NOMO-1 (cell line): ENCODE measurements around the gene FGB.

Source experiments
- DNase-seq, 2 experiments: peaks; one replicate each; lab custom pipeline; 2025; ENCODE audit not compliant: unreplicated experiment in 2 of 2; lab: John Stamatoyannopoulos, UW

Gene FGB

DNA sequence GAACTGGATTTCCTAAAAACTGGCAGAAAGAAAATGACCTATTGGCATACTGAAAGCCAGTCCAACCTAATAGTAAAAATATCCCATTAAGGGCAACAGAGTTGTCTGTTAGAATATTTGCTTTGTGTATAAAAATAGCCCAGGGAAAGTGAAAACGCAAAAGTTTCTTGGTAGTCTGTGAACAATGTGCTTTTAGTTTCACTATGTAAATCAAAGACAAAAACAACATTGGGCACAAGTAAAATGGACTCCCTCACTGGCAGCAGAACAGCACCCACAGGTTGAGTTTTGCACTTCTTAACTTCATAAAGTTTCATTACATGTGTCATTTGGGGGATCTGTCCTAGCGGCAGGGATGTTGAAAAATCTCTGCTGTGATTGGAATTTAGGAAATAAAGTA is 53.9 kb downstream of the FGB start:
- no peak for DNase-seq

DNA sequence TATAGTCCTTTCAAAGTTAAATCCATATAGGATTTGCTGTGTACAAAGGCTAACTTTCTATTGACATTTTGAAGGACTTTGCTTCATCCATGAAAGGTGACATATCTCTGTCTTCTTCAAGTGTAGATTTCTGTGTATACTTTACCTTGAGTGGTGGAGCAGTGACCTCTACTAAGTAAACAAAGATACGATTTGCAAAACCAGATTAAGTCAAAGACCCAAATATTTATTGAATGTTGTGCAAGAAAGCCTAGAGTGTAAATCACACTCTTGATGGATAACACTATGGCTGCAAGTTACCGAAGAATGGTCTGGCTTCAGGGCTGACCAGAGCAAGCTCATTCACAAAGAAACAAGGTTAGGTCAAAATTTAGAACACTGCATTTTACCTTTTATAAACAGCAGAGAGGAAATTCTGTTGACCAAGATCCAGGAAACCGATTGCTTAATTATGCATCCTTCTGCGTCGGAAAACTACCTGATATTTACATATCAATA is 55.1 kb downstream of the FGB start:
- no peak for DNase-seq

DNA sequence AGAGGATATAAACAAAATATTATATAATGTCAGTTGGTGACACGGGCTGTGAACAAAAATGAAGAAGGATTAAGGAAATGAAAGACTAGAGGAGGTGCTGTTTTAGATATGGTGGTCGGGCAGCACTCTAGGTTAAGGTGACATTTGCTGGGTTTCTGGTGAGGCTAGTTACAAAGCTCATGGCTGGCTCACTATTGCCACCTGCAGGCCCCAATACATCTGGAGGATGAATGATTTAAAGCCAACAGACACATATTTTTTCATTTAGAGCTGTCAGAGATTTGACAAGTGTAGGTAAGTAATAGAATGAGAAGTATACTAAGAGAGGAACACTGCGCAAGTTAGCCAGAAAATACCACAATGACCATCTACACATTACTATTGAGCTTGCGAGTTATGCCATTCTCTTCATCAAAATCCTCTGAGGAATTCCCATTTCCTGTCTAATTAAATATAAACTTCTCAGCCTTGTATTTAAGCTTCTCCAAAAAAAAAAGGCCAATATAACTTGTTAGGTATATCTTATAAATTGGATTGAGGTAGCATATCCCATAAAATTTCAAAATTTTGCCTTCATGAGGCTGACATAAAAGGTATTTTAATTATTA is 56.0 kb downstream of the FGB start:
- peak; percentile 15 to 21 for DNase-seq

DNA sequence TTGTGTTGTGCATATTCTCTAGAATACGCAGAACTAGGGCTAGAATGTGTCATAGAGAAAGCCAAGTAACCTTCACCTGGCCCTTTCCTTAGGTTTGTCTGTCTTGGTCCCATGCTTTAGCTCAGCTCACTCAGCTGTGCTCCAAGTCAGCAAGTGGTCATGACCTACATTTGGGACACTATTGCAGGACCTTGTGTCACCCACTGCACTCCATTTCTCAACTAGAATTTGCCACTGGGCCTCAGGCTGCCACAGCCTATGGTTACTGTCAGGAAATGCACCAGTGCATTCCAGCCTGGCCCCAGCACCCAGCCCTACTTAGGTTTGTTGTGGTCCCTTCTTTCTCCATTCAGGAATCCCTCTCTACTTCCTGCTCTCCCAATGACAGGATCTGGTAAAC is 57.3 kb downstream of the FGB start:
- no peak for DNase-seq
